Activated B cell treated with CpG ODN at 0.5 μM for 24 hours (primary cell): ENCODE measurements around the gene FAM120C. TPM values are rescaled to one million over a fixed set of nuclear protein-coding genes. Genes with fewer than 3 reads are reported as not detected.

Source experiments
- ATAC-seq: fragments of 200-7000 bp; cut with Tn5 transposase; one replicate; pipeline ENCODE4 v1.10.0; 2021; ENCODE audit warnings: low read depth, mild to moderate bottlenecking, moderate library complexity
- CTCF ChIA-PET: fragments of 350-600 bp; sonication (Branson Sonifier 250); formaldehyde crosslinking; loops from one replicate; lab custom pipeline; 2021; ENCODE audit warnings: antibody characterized with exemption; lab: Charles Lee
- POLR2A ChIA-PET: fragments of 350-600 bp; sonication (Branson Sonifier 250); formaldehyde crosslinking; loops from one replicate; lab custom pipeline; 2021; ENCODE audit warnings: antibody characterized with exemption; lab: Charles Lee
- DNase-seq: peaks from one replicate; pipeline ENCODE4 v3.0.0; 2022
- H3K27ac Mint-ChIP-seq: one replicate; pipeline ENCODE4 v1.8.0; 2020; ENCODE audit warnings: mixed read lengths
- H3K27me3 Mint-ChIP-seq: one replicate; pipeline ENCODE4 v1.8.0; 2021; ENCODE audit warnings: mixed read lengths
- H3K36me3 Mint-ChIP-seq: one replicate; pipeline ENCODE4 v1.8.0; 2021; ENCODE audit warnings: low read depth, mixed read lengths
- H3K4me1 Mint-ChIP-seq: one replicate; pipeline ENCODE4 v1.8.0; 2021; ENCODE audit warnings: mixed read lengths
- H3K4me3 Mint-ChIP-seq: one replicate; pipeline ENCODE4 v1.8.0; 2020; ENCODE audit warnings: mild to moderate bottlenecking, mixed read lengths
- H3K9me3 Mint-ChIP-seq: one replicate; pipeline ENCODE4 v1.8.0; 2020; ENCODE audit warnings: mixed read lengths
- CTCF ChIP-seq: fragments of 200-600 bp; IDR thresholded peaks from one replicate; pipeline ENCODE4 v1.8.0; 2022; ENCODE audit warnings: antibody characterized with exemption, mild to moderate bottlenecking
- intact Hi-C: fragments of 100-400 bp; cut with micrococcal nuclease; formaldehyde crosslinking; loops from one replicate; pipeline ENCODE4 v1.15.1; 2024
- total RNA-seq: library from RNA; stranded (reverse); gene quantifications from 2 replicates; pipeline ENCODE4 v1.2.3, GENCODE V29; 2022

Gene FAM120C
- total RNA-seq, 1 donor from 2014 or later, result 20.2 TPM

DNA sequence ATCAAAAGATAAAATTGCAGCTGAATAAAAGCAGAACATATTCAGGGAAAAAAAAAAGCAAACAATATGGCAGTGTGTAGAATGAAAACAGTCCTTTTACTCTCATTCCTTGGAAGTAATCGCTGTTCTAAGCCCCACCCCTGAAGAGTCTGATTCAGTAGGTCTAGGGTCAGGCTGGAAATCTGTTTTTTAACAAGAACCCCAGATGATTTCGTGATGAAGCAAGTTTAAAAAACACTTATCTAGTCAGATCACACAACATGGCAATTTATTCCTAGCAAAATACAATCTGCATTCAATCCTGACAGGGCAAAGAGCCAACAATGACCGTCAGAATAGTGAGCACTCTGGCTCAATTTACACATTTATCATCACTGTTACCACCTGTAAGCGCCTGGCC is 16.1 kb downstream of the FAM120C start:
- DNase-seq (no peak), ATAC-seq (no peak)
- H3K36me3 Mint-ChIP-seq, result peaks cover 2% of the 10 kb centered on the region
- intact Hi-C loops, result no loop called here
- no peak overlapping the region for H3K27ac Mint-ChIP-seq
- no peaks in the 10 kb centered on the region for H3K4me1 Mint-ChIP-seq
- no peak for TF ChIP-seq CTCF
- ChIA-PET POLR2A (no interaction called here), CTCF (no interaction called here)
- no peaks in the 10 kb centered on the region for H3K27me3 Mint-ChIP-seq
- no peaks in the 10 kb centered on the region for H3K9me3 Mint-ChIP-seq
- H3K4me3 Mint-ChIP-seq, result no peak overlapping the region

- no peaks in the 10 kb centered on the region for H3K27me3 Mint-ChIP-seq
- no peak for DNase-seq
Observed at GRCh38 chrX:54157561-54157960, 25.5 kb downstream of the FAM120C start.

DNA sequence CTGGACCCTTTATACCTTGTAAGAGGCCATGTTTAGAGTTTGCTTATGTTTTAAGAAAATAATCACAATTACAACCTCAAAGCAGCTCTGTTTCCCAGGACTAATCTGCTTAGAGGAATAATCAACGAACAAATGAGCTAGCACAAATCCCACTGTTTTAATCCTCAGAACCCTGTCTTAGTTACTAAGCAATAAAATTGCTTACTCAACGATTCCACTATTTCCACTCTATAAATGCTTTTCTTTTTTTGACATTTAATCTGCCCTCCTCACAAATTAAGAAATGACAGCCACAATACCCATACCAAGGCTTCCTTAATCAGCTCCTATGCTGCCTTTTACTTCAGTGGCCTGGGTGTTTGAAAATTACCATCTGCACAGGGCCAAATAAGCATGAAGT is 48.8 kb downstream of the FAM120C start:
- ATAC-seq, result no peak

More at GRCh38 chrX:54157561-54157960, 25.5 kb downstream of the FAM120C start:
- Mint-ChIP-seq H3K36me3 (peaks cover 25% of the 10 kb centered on the region), H3K9me3 (no peaks in the 10 kb centered on the region), H3K27ac (no peak overlapping the region), H3K4me3 (no peak overlapping the region), H3K4me1 (peaks cover 2% of the 10 kb centered on the region)
- ChIA-PET POLR2A (no interaction called here), CTCF (no interaction called here)
- no peak for TF ChIP-seq CTCF
- intact Hi-C loops, result no loop called here
- no peak for ATAC-seq

DNA sequence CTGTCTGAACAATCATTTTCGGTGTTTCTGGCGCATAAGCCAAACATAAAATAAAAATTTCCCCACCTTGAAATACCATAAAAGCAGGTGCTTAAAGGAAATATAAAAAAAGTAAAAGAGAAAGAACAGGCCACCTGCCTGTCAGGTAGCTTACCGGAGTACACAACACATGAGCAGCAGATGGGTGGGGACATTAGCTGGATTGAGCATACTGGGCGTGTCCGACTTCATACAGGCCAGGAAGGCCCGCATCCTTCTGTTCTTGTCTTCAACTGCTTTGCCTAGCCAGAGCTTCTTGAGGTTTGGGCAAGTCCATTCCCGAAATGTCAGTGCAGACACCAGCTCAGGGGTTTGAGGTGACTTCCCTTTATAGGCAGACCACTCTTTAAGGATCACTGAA is 66.7 kb downstream of the FAM120C start:
- no peak for TF ChIP-seq CTCF
- Mint-ChIP-seq H3K36me3 (peaks cover 5% of the 10 kb centered on the region), H3K27ac (no peak overlapping the region), H3K9me3 (no peaks in the 10 kb centered on the region), H3K4me1 (no peaks in the 10 kb centered on the region), H3K4me3 (no peak overlapping the region), H3K27me3 (no peaks in the 10 kb centered on the region)
- intact Hi-C loops, result no loop called here
- POLR2A ChIA-PET, result no interaction called here
- ATAC-seq (no peak), DNase-seq (no peak)
- CTCF ChIA-PET, result no interaction called here

More for the DNA sequence above, 48.8 kb downstream of the FAM120C start:
- Mint-ChIP-seq H3K4me3 (no peak overlapping the region), H3K27me3 (no peaks in the 10 kb centered on the region), H3K9me3 (no peaks in the 10 kb centered on the region), H3K27ac (no peak overlapping the region), H3K4me1 (no peaks in the 10 kb centered on the region), H3K36me3 (peaks cover 43% of the 10 kb centered on the region)
- DNase-seq, result no peak
- ChIA-PET CTCF (no interaction called here), POLR2A (no interaction called here)
- no peak for TF ChIP-seq CTCF
- intact Hi-C loops, result no loop called here

DNA sequence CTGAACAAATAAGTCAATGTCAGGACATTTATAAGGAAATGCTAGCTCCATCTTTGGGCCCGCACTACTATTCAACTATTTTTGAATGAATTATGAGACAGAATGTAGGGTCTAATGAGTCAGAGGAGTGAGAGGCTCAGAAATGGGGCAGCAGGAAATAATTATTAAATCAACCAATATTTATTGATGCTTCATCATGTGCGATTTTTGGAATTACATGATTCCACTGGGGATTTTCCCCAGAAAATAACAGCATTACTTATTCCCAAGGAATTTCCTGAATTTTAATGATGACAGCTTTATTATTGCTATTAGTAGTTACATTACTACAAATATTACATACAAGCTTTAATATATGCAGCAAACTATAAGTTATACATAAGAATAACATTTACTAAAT is 89.5 kb downstream of the FAM120C start:
- TF ChIP-seq CTCF, result no peak
- ATAC-seq, result no peak
- no peaks in the 10 kb centered on the region for H3K9me3 Mint-ChIP-seq
- no peak overlapping the region for H3K27ac Mint-ChIP-seq
- DNase-seq, result no peak
- H3K4me3 Mint-ChIP-seq, result no peak overlapping the region
- peaks cover 11% of the 10 kb centered on the region for H3K36me3 Mint-ChIP-seq
- POLR2A ChIA-PET, result no interaction called here
- no peaks in the 10 kb centered on the region for H3K27me3 Mint-ChIP-seq
- CTCF ChIA-PET, result no interaction called here
- intact Hi-C loops, result no loop called here
- no peaks in the 10 kb centered on the region for H3K4me1 Mint-ChIP-seq
